HepG2 (cell line): ENCODE data around the gene CAPN15. TPM values are rescaled to one million over a fixed set of nuclear protein-coding genes. Genes with fewer than 3 reads are reported as not detected.

Experiments used
- CC2D1A ChIP-seq: sonication (generic); formaldehyde crosslinking; IDR thresholded peaks from 2 replicates; pipeline ENCODE4 v1.8.1; 2023; ENCODE audit warnings: mild to moderate bottlenecking, missing genetic modification reagents
- CCDC6 ChIP-seq: sonication (generic); formaldehyde crosslinking; IDR thresholded peaks from 2 replicates; pipeline ENCODE4 v1.8.1; 2022; ENCODE audit warnings: mild to moderate bottlenecking, missing genetic modification reagents, moderate library complexity
- CHD4 ChIP-seq: fragments of 200-600 bp; sonication (generic); IDR thresholded peaks from 2 replicates; pipeline ENCODE4 v1.7.0; 2017; ENCODE audit warnings: mild to moderate bottlenecking, low read length, borderline replicate concordance
- GTF2F1 ChIP-seq: fragments of 150-350 bp; IDR thresholded peaks from 2 replicates; pipeline ENCODE4 v1.6.1; 2014; ENCODE audit warnings: low read length
- HCFC1 ChIP-seq: fragments of 150-350 bp; IDR thresholded peaks from 2 replicates; pipeline ENCODE4 v1.6.1; 2014; ENCODE audit warnings: low read depth, low read length
- HES4 ChIP-seq: sonication (generic); formaldehyde crosslinking; IDR thresholded peaks from 2 replicates; pipeline ENCODE4 v1.9.0; 2021; ENCODE audit warnings: mild to moderate bottlenecking, missing genetic modification reagents, borderline replicate concordance
- KDM3A ChIP-seq: IDR thresholded peaks from 2 replicates; pipeline ENCODE4 v1.6.1; 2018; ENCODE audit warnings: low read depth, missing compliant biosample characterization
- LBX2 ChIP-seq: sonication (generic); formaldehyde crosslinking; IDR thresholded peaks from 2 replicates; pipeline ENCODE4 v1.5.0; 2020; ENCODE audit warnings: missing genetic modification reagents, mild to moderate bottlenecking, borderline replicate concordance
- NR2C2 ChIP-seq: sonication (generic); formaldehyde crosslinking; IDR thresholded peaks from 2 replicates; pipeline ENCODE4 v1.4.0; 2020; ENCODE audit warnings: missing genetic modification reagents, mild to moderate bottlenecking, moderate library complexity, borderline replicate concordance
- PHF8 ChIP-seq: sonication (generic); formaldehyde crosslinking; IDR thresholded peaks from 2 replicates; pipeline ENCODE4 v1.5.0; 2020; ENCODE audit warnings: missing genetic modification reagents
- REXO4 ChIP-seq: sonication (generic); formaldehyde crosslinking; IDR thresholded peaks from 2 replicates; pipeline ENCODE4 v1.8.0; 2022; ENCODE audit warnings: missing genetic modification reagents, mild to moderate bottlenecking, borderline replicate concordance
- SOX6 ChIP-seq, 2 experiments: fragments of 450-650 bp in 1 of 2; sonication (generic) in 1 of 2; formaldehyde crosslinking in 1 of 2; IDR thresholded peaks; 2 replicates each; pipeline versions ENCODE4 v1.4.0 to v1.6.1; 2017 to 2020; ENCODE audit warnings: antibody characterized with exemption in 1 of 2, mild to moderate bottlenecking in 1 of 2, missing genetic modification reagents in 1 of 2
- TARDBP ChIP-seq: sonication (generic); formaldehyde crosslinking; IDR thresholded peaks from 2 replicates; pipeline ENCODE4 v1.8.0; 2022; ENCODE audit warnings: mild to moderate bottlenecking, missing genetic modification reagents
- ZNF547 ChIP-seq: sonication (generic); formaldehyde crosslinking; IDR thresholded peaks from 2 replicates; pipeline ENCODE4 v1.5.1; 2020; ENCODE audit warnings: mild to moderate bottlenecking, missing genetic modification reagents
- ZNF557 ChIP-seq: sonication (generic); formaldehyde crosslinking; IDR thresholded peaks from 2 replicates; pipeline ENCODE4 v1.4.0; 2020; ENCODE audit warnings: missing genetic modification reagents
- ZNF607 ChIP-seq: sonication (generic); formaldehyde crosslinking; IDR thresholded peaks from 2 replicates; pipeline ENCODE4 v1.5.1; 2020; ENCODE audit warnings: missing genetic modification reagents, mild to moderate bottlenecking, borderline replicate concordance
- polyA plus RNA-seq, 8 experiments: library from polyadenylated mRNA; depleted of rRNA in 3 of 8; stranded (reverse) in 7 of 8; unstranded in 1 of 8; fragments of >200 nt; fragmentation: Illumina TruSeq in 4 of 8; extraction: Trizol in 4 of 8; gene quantifications; 2 replicates each; pipeline versions ENCODE4 v1.2.1 to v1.2.3, GENCODE V29; 2011 to 2016; ENCODE audit warnings: low read depth in 4 of 8, missing spikeins in 1 of 8, mixed read lengths in 1 of 8; ENCODE audit not compliant: insufficient read depth in 1 of 8
- total RNA-seq, 5 experiments: library from RNA; depleted of rRNA; stranded (reverse); fragments of >200 nt; fragmentation: Illumina TruSeq; extraction: Trizol; gene quantifications; 2 replicates each; pipeline ENCODE4 v1.2.3, GENCODE V29; 2016; ENCODE audit warnings: low read depth in 1 of 5
- TF ChIP-seq, protein P1 (sequence below): sonication (generic); formaldehyde crosslinking; IDR thresholded peaks from 2 replicates; pipeline ENCODE4 v1.5.1; 2020; ENCODE audit warnings: missing genetic modification reagents, mild to moderate bottlenecking, borderline replicate concordance
- TF ChIP-seq, protein P2 (sequence below): sonication (generic); formaldehyde crosslinking; IDR thresholded peaks from 2 replicates; pipeline ENCODE4 v1.4.0; 2020; ENCODE audit warnings: missing genetic modification reagents, borderline replicate concordance
- TF ChIP-seq, protein P3 (sequence below): sonication (generic); formaldehyde crosslinking; IDR thresholded peaks from 2 replicates; pipeline ENCODE4 v1.4.0; 2020; ENCODE audit warnings: missing genetic modification reagents, mild to moderate bottlenecking, borderline replicate concordance

CAPN15 gene
- total and polyA plus RNA-seq, 2 of the 13 experiments (the other 11 are each of a cell fraction or from before 2014, with no cell fraction given): 14.9 to 24.5 TPM

DNA sequence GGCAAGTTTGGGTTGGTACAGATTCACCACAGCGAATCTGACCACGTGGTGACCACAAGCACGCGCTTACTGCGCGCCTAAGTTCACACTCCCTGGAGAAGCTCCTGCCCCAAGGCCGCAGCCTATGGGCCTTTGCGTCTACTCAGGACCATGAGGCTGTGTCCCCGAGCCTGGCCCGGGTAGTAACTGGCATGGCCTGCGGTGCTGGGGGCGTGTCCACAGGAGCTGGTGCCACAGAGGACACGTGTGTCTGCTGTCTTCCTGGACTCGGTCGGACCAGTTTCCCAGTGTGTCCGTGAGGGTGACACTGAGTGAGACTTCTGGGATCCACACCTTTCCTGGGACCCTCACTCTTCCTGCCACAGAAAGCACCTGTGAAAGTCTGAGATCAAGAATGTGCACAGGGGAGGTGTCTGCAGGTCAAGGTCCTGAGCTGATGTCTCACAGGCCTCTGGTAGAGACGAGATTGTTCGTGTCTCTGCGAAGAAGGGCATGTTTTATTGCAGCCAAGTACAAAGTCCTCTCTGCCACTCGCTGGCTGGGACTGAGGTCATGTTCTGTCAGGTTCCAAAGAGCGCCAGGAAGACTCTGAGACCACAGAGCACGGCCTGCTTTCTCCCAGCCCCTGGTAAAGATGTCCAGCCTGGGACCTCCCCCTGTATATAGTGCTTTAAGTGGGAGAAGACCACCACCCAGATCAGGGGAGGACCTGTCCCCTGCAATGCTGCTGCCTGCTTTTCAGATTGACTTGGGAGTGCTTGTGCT lies 25.2 kb upstream of the CAPN15 start (continued):
- TF ChIP-seq CHD4 (peak; percentile 43; the same call in 1 of the 2 replicates), REXO4 (CRISPR knock-in tag) (no peak), HES4 (peak; percentile 70), TARDBP (CRISPR knock-in tag) (no peak), HCFC1 (no peak), LBX2 (0 out of 2 replicates have a peak, but pooled peaks have one; percentile 24), ZNF607 (CRISPR knock-in tag) (no peak), PHF8 (CRISPR knock-in tag) (peak; percentile 26; the same call in 1 of the 2 replicates), NR2C2 (peak; percentile 81), GTF2F1 (no peak), CCDC6 (CRISPR knock-in tag) (no peak), KDM3A (CRISPR knock-in tag) (0 out of 2 replicates have a peak, but pooled peaks have one; percentile 15), ZNF547 (CRISPR knock-in tag) (no peak), CC2D1A (no peak), ZNF557 (no peak), SOX6 (IDR thresholded peaks at IDR 0.05) (no peak), SOX6 (CRISPR knock-in tag; IDR thresholded peaks at IDR 0.05) (peak; percentile 82)
- TF ChIP-seq, protein P1, sequence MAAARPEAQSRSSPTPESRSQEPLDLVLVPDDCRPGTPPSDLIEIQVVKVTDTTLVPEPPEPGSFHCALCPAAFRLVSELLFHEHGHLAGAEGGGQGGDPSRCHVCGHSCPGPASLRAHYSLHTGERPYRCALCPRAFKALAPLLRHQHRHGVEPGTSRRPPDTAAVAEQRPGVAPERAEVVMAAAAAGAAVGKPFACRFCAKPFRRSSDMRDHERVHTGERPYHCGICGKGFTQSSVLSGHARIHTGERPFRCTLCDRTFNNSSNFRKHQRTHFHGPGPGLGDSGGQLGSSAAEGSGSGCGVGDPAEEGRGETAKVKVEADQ: no peak
- TF ChIP-seq, protein P2, sequence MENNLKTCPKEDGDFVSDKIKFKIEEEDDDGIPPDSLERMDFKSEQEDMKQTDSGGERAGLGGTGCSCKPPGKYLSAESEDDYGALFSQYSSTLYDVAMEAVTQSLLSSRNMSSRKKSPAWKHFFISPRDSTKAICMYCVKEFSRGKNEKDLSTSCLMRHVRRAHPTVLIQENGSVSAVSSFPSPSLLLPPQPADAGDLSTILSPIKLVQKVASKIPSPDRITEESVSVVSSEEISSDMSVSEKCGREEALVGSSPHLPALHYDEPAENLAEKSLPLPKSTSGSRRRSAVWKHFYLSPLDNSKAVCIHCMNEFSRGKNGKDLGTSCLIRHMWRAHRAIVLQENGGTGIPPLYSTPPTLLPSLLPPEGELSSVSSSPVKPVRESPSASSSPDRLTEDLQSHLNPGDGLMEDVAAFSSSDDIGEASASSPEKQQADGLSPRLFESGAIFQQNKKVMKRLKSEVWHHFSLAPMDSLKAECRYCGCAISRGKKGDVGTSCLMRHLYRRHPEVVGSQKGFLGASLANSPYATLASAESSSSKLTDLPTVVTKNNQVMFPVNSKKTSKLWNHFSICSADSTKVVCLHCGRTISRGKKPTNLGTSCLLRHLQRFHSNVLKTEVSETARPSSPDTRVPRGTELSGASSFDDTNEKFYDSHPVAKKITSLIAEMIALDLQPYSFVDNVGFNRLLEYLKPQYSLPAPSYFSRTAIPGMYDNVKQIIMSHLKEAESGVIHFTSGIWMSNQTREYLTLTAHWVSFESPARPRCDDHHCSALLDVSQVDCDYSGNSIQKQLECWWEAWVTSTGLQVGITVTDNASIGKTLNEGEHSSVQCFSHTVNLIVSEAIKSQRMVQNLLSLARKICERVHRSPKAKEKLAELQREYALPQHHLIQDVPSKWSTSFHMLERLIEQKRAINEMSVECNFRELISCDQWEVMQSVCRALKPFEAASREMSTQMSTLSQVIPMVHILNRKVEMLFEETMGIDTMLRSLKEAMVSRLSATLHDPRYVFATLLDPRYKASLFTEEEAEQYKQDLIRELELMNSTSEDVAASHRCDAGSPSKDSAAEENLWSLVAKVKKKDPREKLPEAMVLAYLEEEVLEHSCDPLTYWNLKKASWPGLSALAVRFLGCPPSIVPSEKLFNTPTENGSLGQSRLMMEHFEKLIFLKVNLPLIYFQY (CRISPR knock-in tag): no peak; the same call in 1 of the 2 replicates
- TF ChIP-seq, protein P3, sequence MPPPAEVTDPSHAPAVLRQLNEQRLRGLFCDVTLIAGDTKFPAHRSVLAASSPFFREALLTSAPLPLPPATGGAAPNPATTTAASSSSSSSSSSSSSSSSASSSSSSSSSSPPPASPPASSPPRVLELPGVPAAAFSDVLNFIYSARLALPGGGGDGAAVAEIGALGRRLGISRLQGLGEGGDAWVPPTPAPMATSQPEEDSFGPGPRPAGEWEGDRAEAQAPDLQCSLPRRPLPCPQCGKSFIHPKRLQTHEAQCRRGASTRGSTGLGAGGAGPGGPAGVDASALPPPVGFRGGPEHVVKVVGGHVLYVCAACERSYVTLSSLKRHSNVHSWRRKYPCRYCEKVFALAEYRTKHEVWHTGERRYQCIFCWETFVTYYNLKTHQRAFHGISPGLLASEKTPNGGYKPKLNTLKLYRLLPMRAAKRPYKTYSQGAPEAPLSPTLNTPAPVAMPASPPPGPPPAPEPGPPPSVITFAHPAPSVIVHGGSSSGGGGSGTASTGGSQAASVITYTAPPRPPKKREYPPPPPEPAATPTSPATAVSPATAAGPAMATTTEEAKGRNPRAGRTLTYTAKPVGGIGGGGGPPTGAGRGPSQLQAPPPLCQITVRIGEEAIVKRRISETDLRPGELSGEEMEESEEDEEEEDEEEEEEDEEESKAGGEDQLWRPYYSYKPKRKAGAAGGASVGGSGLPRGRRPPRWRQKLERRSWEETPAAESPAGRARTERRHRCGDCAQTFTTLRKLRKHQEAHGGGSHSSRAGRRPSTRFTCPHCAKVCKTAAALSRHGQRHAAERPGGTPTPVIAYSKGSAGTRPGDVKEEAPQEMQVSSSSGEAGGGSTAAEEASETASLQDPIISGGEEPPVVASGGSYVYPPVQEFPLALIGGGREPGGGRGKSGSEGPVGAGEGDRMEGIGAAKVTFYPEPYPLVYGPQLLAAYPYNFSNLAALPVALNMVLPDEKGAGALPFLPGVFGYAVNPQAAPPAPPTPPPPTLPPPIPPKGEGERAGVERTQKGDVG (CRISPR knock-in tag): peak; percentile 95
